WTC11 (cell line): ENCODE results near the gene PAN3.

ENCODE experiments used
- CREM ChIP-seq: sonication (generic); formaldehyde crosslinking; IDR thresholded peaks from 2 replicates; pipeline ENCODE4 v1.8.1; 2022; ENCODE audit warnings: mild to moderate bottlenecking, missing genetic modification reagents, moderate library complexity
- NFYB ChIP-seq: sonication (generic); formaldehyde crosslinking; conservative IDR thresholded peaks from 2 replicates; pipeline ENCODE4 v1.8.0; 2022; ENCODE audit warnings: low read depth, missing genetic modification reagents
- TP53 ChIP-seq: sonication (generic); formaldehyde crosslinking; IDR thresholded peaks from 2 replicates; pipeline ENCODE4 v1.8.1; 2023; ENCODE audit warnings: mild to moderate bottlenecking, missing genetic modification reagents
- ZNF232 ChIP-seq: sonication (generic); formaldehyde crosslinking; IDR thresholded peaks from 2 replicates; pipeline ENCODE4 v1.8.0; 2022; ENCODE audit warnings: mild to moderate bottlenecking, missing genetic modification reagents
- TF ChIP-seq, protein P1 (sequence below): fragments of 200-600 bp; IDR thresholded peaks from 2 replicates; pipeline ENCODE4 v1.8.0; 2022; ENCODE audit warnings: antibody characterized with exemption
- TF ChIP-seq, protein P2 (sequence below): sonication (generic); formaldehyde crosslinking; IDR thresholded peaks from 2 replicates; pipeline ENCODE4 v1.8.0; 2023; ENCODE audit warnings: missing genetic modification reagents, mild to moderate bottlenecking, borderline replicate concordance
- TF ChIP-seq, protein P3 (sequence below): sonication (generic); formaldehyde crosslinking; IDR thresholded peaks from 2 replicates; pipeline ENCODE4 v1.8.1; 2022; ENCODE audit warnings: mild to moderate bottlenecking, missing genetic modification reagents, moderate library complexity, borderline replicate concordance
- TF ChIP-seq, protein P4 (sequence below): sonication (generic); formaldehyde crosslinking; IDR thresholded peaks from 2 replicates; pipeline ENCODE4 v1.8.1; 2022; ENCODE audit warnings: low read depth, mild to moderate bottlenecking, moderate library complexity, missing genetic modification reagents, borderline replicate concordance

DNA sequence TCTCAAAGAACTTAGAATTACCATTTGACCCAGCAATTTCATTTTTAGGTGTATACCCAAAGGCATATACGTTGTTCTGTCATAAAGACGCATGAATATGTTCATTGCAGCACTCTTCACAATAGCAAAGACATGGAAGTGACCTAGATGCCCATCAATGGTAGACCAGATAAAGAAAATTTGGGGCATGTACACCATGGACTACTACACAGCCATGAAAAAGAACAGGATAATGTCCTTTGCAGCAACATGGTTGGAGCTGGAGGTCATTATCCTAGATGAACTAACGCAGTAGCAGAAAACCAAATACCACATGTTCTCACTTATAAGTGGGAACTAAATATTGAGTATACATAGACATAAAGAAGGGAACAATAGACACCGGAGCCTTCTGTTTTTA lies 20.7 kb downstream of the PAN3 start:
- TF ChIP-seq, protein P1, sequence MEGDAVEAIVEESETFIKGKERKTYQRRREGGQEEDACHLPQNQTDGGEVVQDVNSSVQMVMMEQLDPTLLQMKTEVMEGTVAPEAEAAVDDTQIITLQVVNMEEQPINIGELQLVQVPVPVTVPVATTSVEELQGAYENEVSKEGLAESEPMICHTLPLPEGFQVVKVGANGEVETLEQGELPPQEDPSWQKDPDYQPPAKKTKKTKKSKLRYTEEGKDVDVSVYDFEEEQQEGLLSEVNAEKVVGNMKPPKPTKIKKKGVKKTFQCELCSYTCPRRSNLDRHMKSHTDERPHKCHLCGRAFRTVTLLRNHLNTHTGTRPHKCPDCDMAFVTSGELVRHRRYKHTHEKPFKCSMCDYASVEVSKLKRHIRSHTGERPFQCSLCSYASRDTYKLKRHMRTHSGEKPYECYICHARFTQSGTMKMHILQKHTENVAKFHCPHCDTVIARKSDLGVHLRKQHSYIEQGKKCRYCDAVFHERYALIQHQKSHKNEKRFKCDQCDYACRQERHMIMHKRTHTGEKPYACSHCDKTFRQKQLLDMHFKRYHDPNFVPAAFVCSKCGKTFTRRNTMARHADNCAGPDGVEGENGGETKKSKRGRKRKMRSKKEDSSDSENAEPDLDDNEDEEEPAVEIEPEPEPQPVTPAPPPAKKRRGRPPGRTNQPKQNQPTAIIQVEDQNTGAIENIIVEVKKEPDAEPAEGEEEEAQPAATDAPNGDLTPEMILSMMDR: no peak
- TF ChIP-seq, protein P2, sequence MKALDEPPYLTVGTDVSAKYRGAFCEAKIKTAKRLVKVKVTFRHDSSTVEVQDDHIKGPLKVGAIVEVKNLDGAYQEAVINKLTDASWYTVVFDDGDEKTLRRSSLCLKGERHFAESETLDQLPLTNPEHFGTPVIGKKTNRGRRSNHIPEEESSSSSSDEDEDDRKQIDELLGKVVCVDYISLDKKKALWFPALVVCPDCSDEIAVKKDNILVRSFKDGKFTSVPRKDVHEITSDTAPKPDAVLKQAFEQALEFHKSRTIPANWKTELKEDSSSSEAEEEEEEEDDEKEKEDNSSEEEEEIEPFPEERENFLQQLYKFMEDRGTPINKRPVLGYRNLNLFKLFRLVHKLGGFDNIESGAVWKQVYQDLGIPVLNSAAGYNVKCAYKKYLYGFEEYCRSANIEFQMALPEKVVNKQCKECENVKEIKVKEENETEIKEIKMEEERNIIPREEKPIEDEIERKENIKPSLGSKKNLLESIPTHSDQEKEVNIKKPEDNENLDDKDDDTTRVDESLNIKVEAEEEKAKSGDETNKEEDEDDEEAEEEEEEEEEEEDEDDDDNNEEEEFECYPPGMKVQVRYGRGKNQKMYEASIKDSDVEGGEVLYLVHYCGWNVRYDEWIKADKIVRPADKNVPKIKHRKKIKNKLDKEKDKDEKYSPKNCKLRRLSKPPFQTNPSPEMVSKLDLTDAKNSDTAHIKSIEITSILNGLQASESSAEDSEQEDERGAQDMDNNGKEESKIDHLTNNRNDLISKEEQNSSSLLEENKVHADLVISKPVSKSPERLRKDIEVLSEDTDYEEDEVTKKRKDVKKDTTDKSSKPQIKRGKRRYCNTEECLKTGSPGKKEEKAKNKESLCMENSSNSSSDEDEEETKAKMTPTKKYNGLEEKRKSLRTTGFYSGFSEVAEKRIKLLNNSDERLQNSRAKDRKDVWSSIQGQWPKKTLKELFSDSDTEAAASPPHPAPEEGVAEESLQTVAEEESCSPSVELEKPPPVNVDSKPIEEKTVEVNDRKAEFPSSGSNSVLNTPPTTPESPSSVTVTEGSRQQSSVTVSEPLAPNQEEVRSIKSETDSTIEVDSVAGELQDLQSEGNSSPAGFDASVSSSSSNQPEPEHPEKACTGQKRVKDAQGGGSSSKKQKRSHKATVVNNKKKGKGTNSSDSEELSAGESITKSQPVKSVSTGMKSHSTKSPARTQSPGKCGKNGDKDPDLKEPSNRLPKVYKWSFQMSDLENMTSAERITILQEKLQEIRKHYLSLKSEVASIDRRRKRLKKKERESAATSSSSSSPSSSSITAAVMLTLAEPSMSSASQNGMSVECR (CRISPR knock-in tag): no peak
- no peak for TF ChIP-seq CREM
- TF ChIP-seq, protein P3, sequence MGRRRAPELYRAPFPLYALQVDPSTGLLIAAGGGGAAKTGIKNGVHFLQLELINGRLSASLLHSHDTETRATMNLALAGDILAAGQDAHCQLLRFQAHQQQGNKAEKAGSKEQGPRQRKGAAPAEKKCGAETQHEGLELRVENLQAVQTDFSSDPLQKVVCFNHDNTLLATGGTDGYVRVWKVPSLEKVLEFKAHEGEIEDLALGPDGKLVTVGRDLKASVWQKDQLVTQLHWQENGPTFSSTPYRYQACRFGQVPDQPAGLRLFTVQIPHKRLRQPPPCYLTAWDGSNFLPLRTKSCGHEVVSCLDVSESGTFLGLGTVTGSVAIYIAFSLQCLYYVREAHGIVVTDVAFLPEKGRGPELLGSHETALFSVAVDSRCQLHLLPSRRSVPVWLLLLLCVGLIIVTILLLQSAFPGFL: no peak
- TF ChIP-seq, protein P4, sequence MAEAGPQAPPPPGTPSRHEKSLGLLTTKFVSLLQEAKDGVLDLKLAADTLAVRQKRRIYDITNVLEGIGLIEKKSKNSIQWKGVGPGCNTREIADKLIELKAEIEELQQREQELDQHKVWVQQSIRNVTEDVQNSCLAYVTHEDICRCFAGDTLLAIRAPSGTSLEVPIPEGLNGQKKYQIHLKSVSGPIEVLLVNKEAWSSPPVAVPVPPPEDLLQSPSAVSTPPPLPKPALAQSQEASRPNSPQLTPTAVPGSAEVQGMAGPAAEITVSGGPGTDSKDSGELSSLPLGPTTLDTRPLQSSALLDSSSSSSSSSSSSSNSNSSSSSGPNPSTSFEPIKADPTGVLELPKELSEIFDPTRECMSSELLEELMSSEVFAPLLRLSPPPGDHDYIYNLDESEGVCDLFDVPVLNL (CRISPR knock-in tag): no peak
- no peak for TF ChIP-seq TP53 (CRISPR knock-in tag)
- no peak for TF ChIP-seq ZNF232 (CRISPR knock-in tag)
- TF ChIP-seq NFYB: no peak
